Liver (tissue), 9 donors: Measurements from ENCODE around the gene SLC24A3. TPM values are rescaled to one million over a fixed set of nuclear protein-coding genes. Genes with fewer than 3 reads are reported as not detected.

Experiments
- DNase-seq: peaks from one replicate; pipeline ENCODE4 v3.0.0-alpha.2; 2017; ENCODE audit warnings: low spot score
- H3K27ac ChIP-seq, 2 donors: one replicate each; pipeline ENCODE4 v1.7.0; 2013; ENCODE audit warnings: inconsistent platforms in 2 of 2, low read length in 2 of 2, control low read depth in 1 of 2, low read depth in 1 of 2, mild to moderate bottlenecking in 1 of 2
- H3K27me3 ChIP-seq, 4 donors: one replicate each; pipeline versions ENCODE4 v1.6.1 to v1.7.0; 2013; ENCODE audit warnings: low read length in 3 of 4, inconsistent platforms in 1 of 4, mild to moderate bottlenecking in 1 of 4, moderate library complexity in 1 of 4; ENCODE audit not compliant: control insufficient read depth in 4 of 4, insufficient read depth in 4 of 4
- H3K36me3 ChIP-seq, 4 donors: one replicate each; pipeline versions ENCODE4 v1.6.1 to v1.7.0; 2013; ENCODE audit warnings: low read length in 3 of 4, mild to moderate bottlenecking in 3 of 4, low read depth in 1 of 4, moderate library complexity in 1 of 4; ENCODE audit not compliant: control insufficient read depth in 4 of 4, insufficient read depth in 3 of 4
- H3K4me1 ChIP-seq, 4 donors: one replicate each; pipeline versions ENCODE4 v1.6.1 to v1.7.0; 2013; ENCODE audit warnings: low read length in 3 of 4, mild to moderate bottlenecking in 3 of 4, moderate library complexity in 1 of 4; ENCODE audit not compliant: control insufficient read depth in 4 of 4, insufficient read depth in 4 of 4
- H3K4me3 ChIP-seq, 3 donors: one replicate each; pipeline versions ENCODE4 v1.6.1 to v1.7.0; 2013; ENCODE audit warnings: low read length in 3 of 3, control low read depth in 1 of 3, low read depth in 1 of 3, mild to moderate bottlenecking in 1 of 3
- H3K9ac ChIP-seq, 2 donors: one replicate each; pipeline ENCODE4 v1.7.0; 2013; ENCODE audit warnings: low read length in 2 of 2, mild to moderate bottlenecking in 2 of 2, moderate library complexity in 2 of 2, control low read depth in 1 of 2, low read depth in 1 of 2
- H3K9me3 ChIP-seq, 4 donors: one replicate each; pipeline versions ENCODE4 v1.6.1 to v1.7.0; 2013; ENCODE audit warnings: low read length in 3 of 4; ENCODE audit not compliant: control insufficient read depth in 4 of 4
- CTCF ChIP-seq: fragments of 150-350 bp; IDR thresholded peaks from 2 replicates; pipeline ENCODE4 v1.5.1; 2017; ENCODE audit warnings: improper control_type of control experiment, low read depth, low read length; ENCODE audit not compliant: missing input control
- EGR1 ChIP-seq, 2 donors: IDR thresholded peaks; 2 replicates each; pipeline ENCODE4 v1.6.1; 2016 to 2018; ENCODE audit warnings: antibody characterized with exemption in 2 of 2, low read depth in 2 of 2
- FOXA1 ChIP-seq: IDR thresholded peaks from 2 replicates; pipeline ENCODE4 v1.6.1; 2016; ENCODE audit warnings: antibody characterized with exemption
- FOXA2 ChIP-seq: IDR thresholded peaks from 2 replicates; pipeline ENCODE4 v1.6.1; 2016; ENCODE audit warnings: antibody characterized with exemption
- GABPA ChIP-seq, 2 donors: IDR thresholded peaks in 1 of 2; conservative IDR thresholded peaks in 1 of 2; 2 replicates each; pipeline ENCODE4 v1.6.1; 2016; ENCODE audit warnings: antibody characterized with exemption in 2 of 2, mild to moderate bottlenecking in 1 of 2, moderate library complexity in 1 of 2
- HNF4A ChIP-seq, 2 donors: conservative IDR thresholded peaks; 2 replicates each; pipeline ENCODE4 v1.6.1; 2016; ENCODE audit warnings: antibody characterized with exemption in 2 of 2, mild to moderate bottlenecking in 2 of 2
- HNF4G ChIP-seq: IDR thresholded peaks from 2 replicates; pipeline ENCODE4 v1.6.1; 2016; ENCODE audit warnings: antibody characterized with exemption
- JUND ChIP-seq, 2 donors: IDR thresholded peaks; 2 replicates each; pipeline ENCODE4 v1.6.1; 2016; ENCODE audit warnings: antibody characterized with exemption in 2 of 2
- MAX ChIP-seq: IDR thresholded peaks from 2 replicates; pipeline ENCODE4 v1.6.1; 2016; ENCODE audit warnings: antibody characterized with exemption
- NR2F2 ChIP-seq: IDR thresholded peaks from 2 replicates; pipeline ENCODE4 v1.6.1; 2016; ENCODE audit warnings: antibody characterized with exemption
- RAD21 ChIP-seq, 2 donors: IDR thresholded peaks; 2 replicates each; pipeline ENCODE4 v1.6.1; 2016; ENCODE audit warnings: antibody characterized with exemption in 2 of 2, mild to moderate bottlenecking in 2 of 2
- RXRA ChIP-seq, 2 donors: IDR thresholded peaks; 2 replicates each; pipeline ENCODE4 v1.6.1; 2017 to 2018; ENCODE audit warnings: antibody characterized with exemption in 2 of 2, mild to moderate bottlenecking in 1 of 2
- SP1 ChIP-seq: IDR thresholded peaks from 2 replicates; pipeline ENCODE4 v1.6.1; 2018; ENCODE audit warnings: antibody characterized with exemption, mild to moderate bottlenecking
- TAF1 ChIP-seq: conservative IDR thresholded peaks from 2 replicates; pipeline ENCODE4 v1.6.1; 2016; ENCODE audit warnings: antibody characterized with exemption, mild to moderate bottlenecking
- YY1 ChIP-seq: IDR thresholded peaks from 2 replicates; pipeline ENCODE4 v1.6.1; 2016; ENCODE audit warnings: antibody characterized with exemption, mild to moderate bottlenecking
- WGBS: extraction: QIAGEN DNeasy Blood & Tissue Kit; methylation state at CpG from one replicate; pipeline ENCODE4 v1.1.7; 2013; 5-methylcytosine and 5-hydroxymethylcytosine counted together
- polyA plus RNA-seq, 2 donors: library from polyadenylated mRNA; stranded (reverse) in 1 of 2; unstranded in 1 of 2; fragments of 200-250 nt in 1 of 2; fragments of >200 nt in 1 of 2; fragmentation: Nextera tagmentation in 1 of 2; extraction: Ambion mirVana in 1 of 2; gene quantifications; one replicate each; pipeline versions ENCODE4 v1.2.1 to v1.2.3, GENCODE V29; 2013 to 2015
- total RNA-seq, 2 donors: library from RNA; depleted of rRNA; stranded (reverse); fragments of >200 nt; gene quantifications; one replicate each; pipeline ENCODE4 v1.2.3, GENCODE V29; 2014
- TF ChIP-seq, protein P1 (sequence below): IDR thresholded peaks from 2 replicates; pipeline ENCODE4 v1.6.1; 2016; ENCODE audit warnings: antibody characterized with exemption
- TF ChIP-seq, protein P2 (sequence below): IDR thresholded peaks from 2 replicates; pipeline ENCODE4 v1.6.1; 2016; ENCODE audit warnings: antibody characterized with exemption
- donor health status: healthy.
- donor health status: healthy.
- donor health status: healthy.
- donor health status: healthy.
- donor health status: healthy.

SLC24A3 gene
- total and polyA plus RNA-seq, 4 donors, result 0.28 to 1.8 (median 0.46) TPM

GRCh38 chr20:19473216-19473921 lies 260.9 kb downstream of the SLC24A3 start:
- Histone ChIP-seq H3K9ac (no peak overlapping the region), H3K27me3 (peaks cover 0 to 3% (median 1%) of the 10 kb centered on the region in 4 donors), H3K27ac (no peak overlapping the region), H3K36me3 (no peaks in the 10 kb centered on the region), H3K9me3 (no peaks in the 10 kb centered on the region), H3K4me3 (no peak overlapping the region), H3K4me1 (no peaks in the 10 kb centered on the region)
- no peak for DNase-seq
- TF ChIP-seq, protein P1, sequence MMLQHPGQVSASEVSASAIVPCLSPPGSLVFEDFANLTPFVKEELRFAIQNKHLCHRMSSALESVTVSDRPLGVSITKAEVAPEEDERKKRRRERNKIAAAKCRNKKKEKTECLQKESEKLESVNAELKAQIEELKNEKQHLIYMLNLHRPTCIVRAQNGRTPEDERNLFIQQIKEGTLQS, result no peak
- TF ChIP-seq RXRA (IDR thresholded peaks at IDR 0.05) (no peak), MAX (no peak), YY1 (no peak), TAF1 (no peak), SP1 (no peak)
- WGBS, result 85% methylated on average over 8 of the region's 8 CpGs

GRCh38 chr20:19473922-19474286 lies 261.5 kb downstream of the SLC24A3 start:
- Histone ChIP-seq H3K27ac (no peak overlapping the region), H3K27me3 (peaks cover 0 to 3% (median 1%) of the 10 kb centered on the region in 4 donors), H3K4me1 (no peaks in the 10 kb centered on the region), H3K9ac (no peak overlapping the region), H3K4me3 (no peak overlapping the region), H3K9me3 (no peaks in the 10 kb centered on the region), H3K36me3 (no peaks in the 10 kb centered on the region)
- no peak for DNase-seq
- 82% methylated on average over 6 of the region's 6 CpGs for WGBS
- TF ChIP-seq NR2F2 (no peak), SP1 (no peak), FOXA1 (no peak), YY1 (no peak), EGR1 (IDR thresholded peaks at IDR 0.05; ENCODE audit: low read depth in 2 of 2) (no peak), RXRA (IDR thresholded peaks at IDR 0.05) (no peak), RAD21 (IDR thresholded peaks at IDR 0.05) (no peak), CTCF (no peak), HNF4A (conservative IDR thresholded peaks at IDR 0.05) (no peak), FOXA2 (no peak), JUND (IDR thresholded peaks at IDR 0.05) (no peak), TAF1 (no peak), HNF4G (no peak), GABPA (IDR thresholded peaks at IDR 0.05 in 1 of 2, conservative IDR thresholded peaks at IDR 0.05 in 1 of 2) (no peak), MAX (no peak)
- TF ChIP-seq, protein P2, sequence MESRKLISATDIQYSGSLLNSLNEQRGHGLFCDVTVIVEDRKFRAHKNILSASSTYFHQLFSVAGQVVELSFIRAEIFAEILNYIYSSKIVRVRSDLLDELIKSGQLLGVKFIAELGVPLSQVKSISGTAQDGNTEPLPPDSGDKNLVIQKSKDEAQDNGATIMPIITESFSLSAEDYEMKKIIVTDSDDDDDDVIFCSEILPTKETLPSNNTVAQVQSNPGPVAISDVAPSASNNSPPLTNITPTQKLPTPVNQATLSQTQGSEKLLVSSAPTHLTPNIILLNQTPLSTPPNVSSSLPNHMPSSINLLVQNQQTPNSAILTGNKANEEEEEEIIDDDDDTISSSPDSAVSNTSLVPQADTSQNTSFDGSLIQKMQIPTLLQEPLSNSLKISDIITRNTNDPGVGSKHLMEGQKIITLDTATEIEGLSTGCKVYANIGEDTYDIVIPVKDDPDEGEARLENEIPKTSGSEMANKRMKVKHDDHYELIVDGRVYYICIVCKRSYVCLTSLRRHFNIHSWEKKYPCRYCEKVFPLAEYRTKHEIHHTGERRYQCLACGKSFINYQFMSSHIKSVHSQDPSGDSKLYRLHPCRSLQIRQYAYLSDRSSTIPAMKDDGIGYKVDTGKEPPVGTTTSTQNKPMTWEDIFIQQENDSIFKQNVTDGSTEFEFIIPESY, result no peak
- TF ChIP-seq, protein P1, result no peak
